CMK (cell line): Measurements from ENCODE around the gene TESMIN.

Experiments used
- DNase-seq: peaks from one replicate; pipeline ENCODE4 v3.0.0-alpha.2; 2010; ENCODE audit warnings: low read depth

Gene TESMIN

GRCh38 chr11:68683536-68684384, 67.6 kb downstream of the TESMIN start:
- DNase-seq: no peak

DNA sequence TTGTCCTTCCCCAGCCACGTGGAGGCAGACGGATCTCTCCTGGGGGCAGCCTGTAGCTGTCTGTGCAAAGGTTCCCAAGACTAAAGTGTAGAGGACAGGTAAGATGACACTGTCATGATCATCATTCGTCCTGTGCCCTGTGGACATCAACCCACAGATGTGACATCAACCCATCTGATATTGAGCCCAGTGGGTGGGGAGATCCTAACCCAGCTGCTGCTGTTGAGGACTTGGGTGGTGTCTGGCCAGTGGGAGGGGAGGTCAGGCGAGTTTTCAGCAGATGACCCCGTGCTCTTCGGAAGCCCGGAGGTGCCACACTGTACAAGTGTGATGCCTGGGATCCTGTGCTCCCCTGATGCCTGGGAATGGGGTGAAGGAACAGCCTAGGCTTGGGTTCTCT, 68.2 kb downstream of the TESMIN start:
- no peak for DNase-seq

DNA sequence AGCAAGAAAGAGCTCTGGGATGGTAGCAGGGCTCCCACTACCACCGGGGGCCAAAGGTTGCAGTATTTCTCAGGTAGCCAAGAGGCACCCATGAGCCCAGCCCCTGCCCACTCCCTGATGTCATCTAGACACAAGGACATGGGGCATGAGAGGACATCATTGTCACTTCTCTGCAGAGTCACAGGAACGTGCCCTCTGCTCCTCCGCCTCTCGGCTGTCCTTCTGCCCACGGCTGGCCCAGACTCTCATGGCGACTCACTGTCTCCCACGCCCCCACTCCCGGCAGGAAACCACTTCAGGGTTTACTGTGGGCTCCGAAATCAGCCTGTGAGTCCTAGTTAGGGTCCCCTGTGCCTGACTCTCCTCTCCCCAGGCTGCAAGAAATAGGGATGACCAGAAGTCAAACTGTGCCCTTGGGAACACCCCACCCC, 68.8 kb downstream of the TESMIN start:
- DNase-seq: no peak

- DNase-seq: no peak
Measured at GRCh38 chr11:68680541-68681231, 70.6 kb downstream of the TESMIN start.

GRCh38 chr11:68678031-68678441, 73.3 kb downstream of the TESMIN start:
- DNase-seq: no peak

DNA sequence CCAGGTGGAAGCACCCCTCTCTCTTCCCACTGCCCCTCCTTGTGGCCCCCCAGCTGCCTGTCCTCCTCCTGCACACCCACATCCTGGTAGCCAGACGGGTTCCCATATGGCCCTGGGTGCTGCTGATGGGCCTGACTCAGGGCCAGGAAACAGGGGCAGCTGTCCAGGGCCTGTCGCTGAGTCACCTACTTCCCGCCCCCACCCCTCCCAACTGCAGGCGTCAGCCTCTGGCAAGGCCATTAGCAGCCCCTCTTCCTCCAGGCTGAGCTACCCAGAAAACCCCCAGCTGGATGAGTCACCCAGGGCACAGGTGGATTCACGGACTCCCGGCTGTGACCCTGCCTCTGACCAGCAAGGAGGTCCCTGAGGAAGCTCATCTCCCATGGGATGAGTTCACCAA, 73.9 kb downstream of the TESMIN start:
- no peak for DNase-seq

- no peak for DNase-seq
Measured at GRCh38 chr11:68674461-68674860, 76.9 kb downstream of the TESMIN start.

DNA sequence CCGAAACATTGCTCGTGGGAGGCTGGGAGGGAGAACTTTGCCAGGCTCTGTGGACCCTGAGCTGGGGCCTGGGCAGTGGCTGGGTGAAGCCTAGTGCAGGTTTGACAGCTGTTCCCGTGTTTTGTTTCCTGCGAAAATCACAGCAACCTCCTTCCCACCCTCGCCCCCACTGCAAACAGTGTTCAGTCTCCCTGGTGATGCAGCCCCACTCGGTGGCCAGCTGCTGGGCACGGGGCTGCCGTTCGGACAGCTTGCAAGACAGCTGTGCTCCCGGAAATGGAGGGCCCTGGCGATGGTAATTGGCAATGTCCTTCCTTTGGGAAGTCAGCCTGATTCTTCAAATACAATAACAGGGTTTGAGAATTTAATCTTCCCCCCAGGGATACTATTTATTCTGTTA, 77.3 kb downstream of the TESMIN start:
- no peak for DNase-seq

GRCh38 chr11:68673306-68673945, 77.9 kb downstream of the TESMIN start:
- no peak for DNase-seq

DNA sequence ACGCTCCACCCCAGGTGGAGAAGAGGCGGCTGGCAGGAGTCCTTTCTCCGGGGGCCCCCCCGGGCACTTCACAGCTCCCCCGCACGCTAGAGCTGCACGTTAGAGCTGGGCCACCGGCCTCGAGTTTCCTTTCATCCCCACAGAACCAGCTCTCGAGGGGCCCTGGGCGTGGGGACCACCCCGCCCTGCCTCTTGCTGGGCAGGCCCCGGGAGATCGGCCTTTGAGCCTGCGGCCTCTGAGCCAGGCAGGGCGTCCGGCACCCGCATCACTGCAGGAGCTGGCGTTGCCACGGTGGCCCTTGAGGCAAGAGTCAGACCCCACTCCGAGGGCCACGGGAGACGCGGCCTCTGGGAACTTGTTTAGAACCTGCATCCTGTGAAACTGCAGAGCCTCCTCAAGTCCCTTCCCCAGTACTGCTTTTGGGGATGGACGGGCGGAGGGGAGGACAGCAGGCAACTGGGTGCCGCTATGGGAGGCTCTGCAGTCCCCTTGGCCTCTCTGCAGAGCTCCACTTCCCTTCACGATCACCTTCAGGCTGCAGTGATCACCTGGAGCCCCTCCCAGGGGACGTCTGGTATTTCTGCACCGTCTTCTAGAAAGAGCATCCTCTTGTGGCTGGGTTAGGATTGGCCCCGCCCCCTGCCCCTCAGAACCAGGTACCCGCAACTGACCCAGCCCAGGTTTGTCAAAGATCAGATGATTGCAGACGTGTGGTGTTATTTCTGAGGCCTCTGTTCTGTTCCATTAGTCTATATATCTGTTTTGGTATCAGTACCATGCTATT, 80.9 kb downstream of the TESMIN start:
- no peak for DNase-seq

DNA sequence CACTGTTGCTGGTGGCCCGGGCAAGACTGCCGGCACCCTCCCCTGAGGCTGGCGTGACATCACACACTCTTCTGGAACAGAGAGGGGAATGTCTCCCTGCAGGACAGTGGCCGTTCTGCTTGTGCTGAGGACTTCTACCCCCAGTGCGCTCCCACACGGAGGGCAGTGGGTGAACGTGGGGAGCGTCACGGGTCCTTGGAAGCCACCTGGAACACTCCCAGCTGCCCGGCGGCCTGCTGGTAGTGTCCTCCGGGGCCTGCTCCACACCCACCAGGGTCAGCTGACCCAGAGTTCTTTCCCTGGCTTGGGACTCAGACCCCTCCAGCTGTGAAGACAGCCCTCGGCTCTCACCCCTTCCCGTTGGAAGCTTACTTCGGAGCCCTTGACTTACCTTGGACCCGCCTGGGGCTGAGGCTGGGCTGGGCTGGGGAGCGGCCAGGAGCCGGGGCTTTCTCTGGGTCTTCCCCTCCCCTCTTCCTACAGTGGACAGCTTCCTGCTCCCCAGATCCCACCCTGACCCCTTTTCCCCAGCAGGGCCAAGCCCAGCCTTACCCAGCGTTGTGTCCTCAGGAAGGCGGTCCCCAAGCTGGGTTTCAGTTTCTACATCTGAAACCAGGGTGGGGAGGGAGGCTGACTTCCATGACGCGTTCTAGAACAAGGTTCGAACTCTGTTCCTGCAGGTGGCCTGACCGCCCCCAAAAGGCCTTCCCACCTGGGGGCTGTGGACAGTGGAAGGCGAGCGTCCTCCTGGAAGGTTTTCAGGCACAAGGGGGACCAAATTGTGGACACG, 81.8 kb downstream of the TESMIN start:
- DNase-seq: no peak

- no peak for DNase-seq
Measured at GRCh38 chr11:68667511-68668500, 83.5 kb downstream of the TESMIN start.

- DNase-seq: no peak
Measured at GRCh38 chr11:68666849-68667248, 84.5 kb downstream of the TESMIN start.

DNA sequence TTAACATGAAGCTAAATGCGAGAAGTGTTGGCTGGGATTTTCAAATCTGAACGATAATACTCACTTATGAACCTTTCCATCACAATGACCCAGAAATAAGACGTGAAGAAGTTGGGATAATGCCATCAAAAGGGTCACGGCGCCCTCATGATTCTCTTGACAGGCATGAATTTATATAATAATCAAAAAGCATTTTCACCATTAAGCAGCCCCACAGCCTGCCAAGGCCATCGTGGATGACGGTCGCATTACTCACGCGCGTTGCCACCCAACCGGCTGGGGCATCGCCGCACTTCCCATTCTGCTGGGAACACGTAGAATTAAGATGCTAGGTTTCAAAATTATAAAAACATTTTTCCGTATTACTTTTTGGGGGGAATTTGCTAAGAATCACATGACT, 85.9 kb downstream of the TESMIN start:
- DNase-seq: no peak

DNA sequence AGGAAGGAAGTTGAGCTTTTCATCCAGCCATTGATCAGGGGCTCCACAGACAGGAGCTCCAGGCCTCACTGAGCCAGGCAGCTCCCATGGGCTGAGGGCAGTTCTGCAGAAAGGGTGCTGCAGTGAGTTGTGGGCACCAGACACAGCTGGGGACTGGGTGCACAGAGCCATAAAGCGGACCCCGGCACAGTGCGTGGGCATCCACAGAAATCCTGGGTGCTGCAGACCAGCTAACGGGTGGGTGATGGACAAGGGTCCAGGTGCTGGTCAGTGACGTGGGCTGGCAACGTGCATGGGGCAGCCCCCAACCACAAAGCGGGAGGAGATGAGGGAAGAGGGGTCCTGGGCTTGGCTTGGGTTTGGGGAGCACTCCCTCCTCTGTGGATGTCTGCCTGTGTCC, 86.4 kb downstream of the TESMIN start:
- no peak for DNase-seq

DNA sequence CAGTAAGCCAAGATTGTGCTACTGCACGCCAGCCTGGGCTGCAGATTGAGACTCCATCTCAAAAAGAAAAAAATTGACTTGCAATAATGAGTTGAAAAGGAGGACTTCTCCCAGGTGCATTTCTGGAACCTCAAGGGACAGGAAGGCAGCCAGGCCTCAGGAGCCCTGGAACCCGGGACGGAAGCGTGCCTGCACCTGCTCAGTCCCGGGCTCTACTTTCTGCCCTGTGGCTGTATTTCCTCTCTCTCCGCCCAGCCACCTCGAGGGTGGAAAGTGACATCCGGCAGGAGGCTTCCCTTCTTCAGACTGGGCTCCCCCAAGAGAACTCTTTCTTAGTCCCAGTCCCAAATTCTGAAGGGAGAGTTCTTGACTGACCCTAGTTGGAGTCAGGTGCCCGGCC, 87.2 kb downstream of the TESMIN start:
- no peak for DNase-seq

DNA sequence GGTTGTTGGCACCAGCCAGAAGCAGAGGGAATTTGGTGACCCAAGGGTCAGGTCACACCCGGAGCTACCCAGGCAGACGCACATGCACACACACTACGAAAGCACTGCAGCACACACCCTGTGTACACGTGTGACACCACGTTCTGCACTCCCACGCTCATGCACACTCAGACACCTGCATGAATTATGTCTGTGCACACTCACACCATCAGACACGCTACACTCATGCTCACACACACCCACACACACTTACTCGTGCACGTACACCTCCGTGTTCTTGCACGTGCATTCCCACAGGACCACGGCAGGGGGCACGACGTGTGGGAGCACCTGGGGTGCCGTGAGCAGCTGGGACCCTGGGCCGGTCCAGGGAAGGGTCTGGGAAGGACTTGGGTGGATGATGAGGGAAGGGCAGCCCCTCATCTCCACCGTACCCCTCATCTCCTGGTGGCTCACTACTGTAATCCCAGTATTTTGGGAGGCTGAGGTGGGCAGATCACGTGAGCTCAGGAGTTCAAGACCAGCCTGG, 87.8 kb downstream of the TESMIN start:
- no peak for DNase-seq

DNA sequence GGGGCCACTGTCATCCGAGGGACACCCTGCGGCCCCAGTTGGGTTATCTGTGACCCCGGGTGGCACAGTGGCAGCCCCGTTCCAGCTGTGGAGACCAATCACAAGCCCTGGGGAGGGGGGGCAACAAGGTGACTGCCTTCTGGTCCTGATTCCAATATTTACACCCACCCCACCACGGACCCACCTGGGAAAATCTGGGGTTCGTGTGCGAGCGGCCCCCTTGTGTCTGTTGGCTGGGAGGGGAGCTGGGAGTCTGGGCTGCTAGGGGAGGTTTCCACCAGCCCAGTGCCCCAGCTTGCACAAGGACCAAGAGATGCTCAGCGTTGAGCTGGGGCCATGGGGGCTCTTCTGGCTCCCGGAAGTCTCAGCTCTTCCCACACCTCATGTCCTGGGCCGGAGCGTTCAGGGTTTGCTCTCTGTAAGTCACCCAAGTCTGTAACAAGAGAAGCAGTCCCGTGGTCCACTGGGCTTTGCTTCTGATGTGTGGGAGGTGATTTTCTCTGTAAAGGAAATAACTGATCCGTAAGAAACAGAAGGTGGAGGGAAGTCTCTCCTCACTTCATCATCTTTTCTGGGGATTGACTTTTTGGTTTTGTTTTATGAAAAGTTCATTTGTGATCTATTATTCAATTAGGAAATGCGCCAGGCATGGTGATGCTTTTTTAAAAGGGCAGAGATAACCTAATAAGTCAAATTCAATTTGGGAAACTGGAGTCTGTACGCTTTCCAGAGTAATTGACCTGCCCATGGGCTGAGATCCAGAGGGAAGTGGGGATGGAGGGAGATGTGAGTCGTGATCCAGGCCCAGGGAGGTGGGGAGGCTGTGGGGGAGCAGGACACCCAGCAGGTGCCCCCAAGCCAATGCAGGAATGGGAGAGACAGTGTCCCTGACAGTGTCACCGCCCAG, 89.4 kb downstream of the TESMIN start:
- DNase-seq: no peak

GRCh38 chr11:68661014-68661413, 90.3 kb downstream of the TESMIN start:
- DNase-seq: no peak
